ENCODE data around the gene GTF3C4. TPM values are rescaled to one million over a fixed set of nuclear protein-coding genes. Genes with fewer than 3 reads are reported as not detected.

The GTF3C4 gene
- total RNA-seq, 1 experiment from 2014 or later: 25.1 TPM

- ATAC-seq: no peak
- no peaks in the 10 kb centered on the region for H3K9me3 ChIP-seq (ENCODE audit: control insufficient read depth, insufficient read depth, low read depth, low read length)
- H3K4me3 ChIP-seq (ENCODE audit: low read depth in 2 of 2, low read length in 2 of 2): no peak overlapping the region
- TF ChIP-seq SIN3A (IDR thresholded peaks at IDR 0.05; ENCODE audit: borderline replicate concordance, insufficient read depth, low read depth, low read length) (no peak), POLR2AphosphoS5 (IDR thresholded peaks at IDR 0.05; ENCODE audit: low read depth, low read length) (no peak), CTCF (IDR thresholded peaks at IDR 0.05) (no peak), TCF7L2 (IDR thresholded peaks at IDR 0.05; ENCODE audit: low read depth, low read length) (no peak), REST (IDR thresholded peaks at IDR 0.05; ENCODE audit: insufficient read depth in 1 of 2, low read depth in 2 of 2, low read length in 1 of 2) (no peak)
- intact Hi-C loops (cut with micrococcal nuclease; ENCODE audit: unreplicated experiment) (no loop called here), in situ Hi-C loops (cut with HindIII; ENCODE audit: low pct_unique_long_range_greater_than_20kb, low sequenced_read_pairs) (no loop called here)
- no peak for DNase-seq (ENCODE audit: low read depth, low spot score)
- POLR2A ChIA-PET: no interaction called here
- CTCF ChIA-PET: no interaction called here
- BruUV-seq (replicated peaks): no TSS peak
- peaks cover 7% of the 10 kb centered on the region for H3K36me3 ChIP-seq (ENCODE audit: control insufficient read depth, insufficient read depth, low read length)
- H3K27ac ChIP-seq (ENCODE audit: low read length): no peak overlapping the region
- H3K4me1 ChIP-seq (ENCODE audit: control insufficient read depth, insufficient read depth, low read length): no peaks in the 10 kb centered on the region
- H3K27me3 ChIP-seq (ENCODE audit: control insufficient read depth, insufficient read depth, low read length): no peaks in the 10 kb centered on the region
Measured at GRCh38 chr9:132639322-132639721, 30.9 kb upstream of the GTF3C4 start.

- ATAC-seq (no peak), DNase-seq (ENCODE audit: low read depth, low spot score) (no peak)
- ChIA-PET CTCF (no interaction called here), POLR2A (no interaction called here)
- intact Hi-C loops (cut with micrococcal nuclease; ENCODE audit: unreplicated experiment) (no loop called here), in situ Hi-C loops (cut with HindIII; ENCODE audit: low pct_unique_long_range_greater_than_20kb, low sequenced_read_pairs) (no loop called here)
- BruUV-seq (replicated peaks): no TSS peak
- Histone ChIP-seq H3K4me1 (ENCODE audit: control insufficient read depth, insufficient read depth, low read length) (no peaks in the 10 kb centered on the region), H3K27ac (ENCODE audit: low read length) (no peak overlapping the region), H3K4me3 (ENCODE audit: low read depth in 2 of 2, low read length in 2 of 2) (no peak overlapping the region), H3K27me3 (ENCODE audit: control insufficient read depth, insufficient read depth, low read length) (no peaks in the 10 kb centered on the region), H3K9me3 (ENCODE audit: control insufficient read depth, insufficient read depth, low read depth, low read length) (no peaks in the 10 kb centered on the region), H3K36me3 (ENCODE audit: control insufficient read depth, insufficient read depth, low read length) (peaks cover 5% of the 10 kb centered on the region)
- TF ChIP-seq POLR2AphosphoS5 (IDR thresholded peaks at IDR 0.05; ENCODE audit: low read depth, low read length): no peak
- TF ChIP-seq CTCF (IDR thresholded peaks at IDR 0.05): no peak
- TF ChIP-seq TCF7L2 (IDR thresholded peaks at IDR 0.05; ENCODE audit: low read depth, low read length): no peak
- no peak for TF ChIP-seq SIN3A (IDR thresholded peaks at IDR 0.05; ENCODE audit: borderline replicate concordance, insufficient read depth, low read depth, low read length)
- no peak for TF ChIP-seq REST (IDR thresholded peaks at IDR 0.05; ENCODE audit: insufficient read depth in 1 of 2, low read depth in 2 of 2, low read length in 1 of 2)
Measured at GRCh38 chr9:132641216-132641615, 29.0 kb upstream of the GTF3C4 start.

Data from Panc1 (cell line).